HepG2 (cell line): ENCODE results near the gene C14orf93. TPM values are rescaled to one million over a fixed set of nuclear protein-coding genes. Genes with fewer than 3 reads are reported as not detected.

Source experiments
- ATF7 ChIP-seq, 2 experiments: fragments of 450-650 bp in 1 of 2; sonication (generic) in 1 of 2; formaldehyde crosslinking in 1 of 2; IDR thresholded peaks; 2 replicates each; pipeline versions ENCODE4 v1.4.0 to v1.6.1; 2016 to 2020; ENCODE audit warnings: antibody characterized with exemption in 1 of 2, mild to moderate bottlenecking in 1 of 2, missing genetic modification reagents in 1 of 2
- CEBPG ChIP-seq: IDR thresholded peaks from 2 replicates; pipeline ENCODE4 v1.6.1; 2016
- CENPT ChIP-seq: sonication (generic); formaldehyde crosslinking; IDR thresholded peaks from 2 replicates; pipeline ENCODE4 v1.8.0; 2022; ENCODE audit warnings: low read depth, mild to moderate bottlenecking, moderate library complexity, missing genetic modification reagents
- EHMT2 ChIP-seq: fragments of 200-600 bp; sonication (generic); IDR thresholded peaks from 2 replicates; pipeline ENCODE4 v1.7.0; 2017; ENCODE audit warnings: antibody characterized with exemption, low read depth, low read length, borderline replicate concordance
- FIP1L1 ChIP-seq: fragments of 200-400 bp; formaldehyde crosslinking; IDR thresholded peaks from 2 replicates; pipeline ENCODE4 v1.6.1; 2018; ENCODE audit warnings: low read depth, mild to moderate bottlenecking, low read length, moderate library complexity, borderline replicate concordance; ENCODE audit not compliant: insufficient read depth
- HOXD1 ChIP-seq: sonication (generic); formaldehyde crosslinking; IDR thresholded peaks from 2 replicates; pipeline ENCODE4 v1.5.0; 2020; ENCODE audit warnings: missing genetic modification reagents
- KAT7 ChIP-seq: IDR thresholded peaks from 2 replicates; pipeline ENCODE4 v1.6.1; 2018; ENCODE audit warnings: borderline replicate concordance, missing compliant biosample characterization
- MYPOP ChIP-seq: sonication (generic); formaldehyde crosslinking; IDR thresholded peaks from 2 replicates; pipeline ENCODE4 v1.8.1; 2023; ENCODE audit warnings: mild to moderate bottlenecking, moderate library complexity, missing genetic modification reagents
- NBN ChIP-seq: fragments of 450-650 bp; conservative IDR thresholded peaks from 2 replicates; pipeline ENCODE4 v1.6.1; 2017
- NFRKB ChIP-seq: fragments of 450-650 bp; IDR thresholded peaks from 2 replicates; pipeline ENCODE4 v1.6.1; 2017
- NFYC ChIP-seq: IDR thresholded peaks from 2 replicates; pipeline ENCODE4 v1.6.1; 2016; ENCODE audit warnings: missing genetic modification reagents, missing compliant biosample characterization
- PLRG1 ChIP-seq: fragments of 450-650 bp; conservative IDR thresholded peaks from 2 replicates; pipeline ENCODE4 v1.6.1; 2016
- RCOR2 ChIP-seq: IDR thresholded peaks from 2 replicates; pipeline ENCODE4 v1.6.1; 2016; ENCODE audit warnings: missing biosample characterization, missing genetic modification reagents
- SMYD3 ChIP-seq: sonication (generic); formaldehyde crosslinking; IDR thresholded peaks from 2 replicates; pipeline ENCODE4 v1.8.1; 2023; ENCODE audit warnings: mild to moderate bottlenecking, missing genetic modification reagents
- SNRNP70 ChIP-seq: fragments of 200-400 bp; formaldehyde crosslinking; IDR thresholded peaks from 2 replicates; pipeline ENCODE4 v1.6.1; 2017; ENCODE audit warnings: mild to moderate bottlenecking, low read depth, low read length, moderate library complexity
- SP1 ChIP-seq, 2 experiments: fragments of 450-650 bp in 1 of 2; sonication (generic) in 1 of 2; formaldehyde crosslinking in 1 of 2; IDR thresholded peaks; 2 replicates each; pipeline versions ENCODE4 v1.4.0 to v1.6.1; 2016 to 2020; ENCODE audit warnings: missing genetic modification reagents in 1 of 2
- ZFX ChIP-seq: sonication (generic); formaldehyde crosslinking; IDR thresholded peaks from 2 replicates; pipeline ENCODE4 v1.4.0; 2020; ENCODE audit warnings: mild to moderate bottlenecking, low read depth, missing genetic modification reagents, moderate library complexity
- ZNF124 ChIP-seq: sonication (generic); formaldehyde crosslinking; IDR thresholded peaks from 2 replicates; pipeline ENCODE4 v1.4.0; 2020; ENCODE audit warnings: missing genetic modification reagents
- ZNF18 ChIP-seq: sonication (generic); formaldehyde crosslinking; IDR thresholded peaks from 2 replicates; pipeline ENCODE4 v1.8.0; 2022; ENCODE audit warnings: mild to moderate bottlenecking, missing genetic modification reagents; ENCODE audit not compliant: insufficient replicate concordance
- ZNF343 ChIP-seq: sonication (generic); formaldehyde crosslinking; IDR thresholded peaks from 2 replicates; pipeline ENCODE4 v1.4.0; 2020; ENCODE audit warnings: mild to moderate bottlenecking, missing genetic modification reagents
- ZNF350 ChIP-seq: sonication (generic); formaldehyde crosslinking; IDR thresholded peaks from 2 replicates; pipeline ENCODE4 v1.4.0; 2020; ENCODE audit warnings: mild to moderate bottlenecking, low read depth, missing genetic modification reagents, borderline replicate concordance
- ZNF354B ChIP-seq: sonication (generic); formaldehyde crosslinking; IDR thresholded peaks from 2 replicates; pipeline ENCODE4 v1.8.0; 2022; ENCODE audit warnings: mild to moderate bottlenecking, missing genetic modification reagents
- ZNF460 ChIP-seq: sonication (generic); formaldehyde crosslinking; IDR thresholded peaks from 2 replicates; pipeline ENCODE4 v1.5.1; 2020; ENCODE audit warnings: missing genetic modification reagents, mild to moderate bottlenecking, borderline replicate concordance
- ZNF468 ChIP-seq: sonication (generic); formaldehyde crosslinking; IDR thresholded peaks from 2 replicates; pipeline ENCODE4 v1.8.0; 2022; ENCODE audit warnings: mild to moderate bottlenecking, moderate library complexity, missing genetic modification reagents
- ZNF652 ChIP-seq: IDR thresholded peaks from 2 replicates; pipeline ENCODE4 v1.6.1; 2016; ENCODE audit warnings: low read depth, borderline replicate concordance
- ZNF709 ChIP-seq: sonication (generic); formaldehyde crosslinking; IDR thresholded peaks from 2 replicates; pipeline ENCODE4 v1.5.0; 2020; ENCODE audit warnings: mild to moderate bottlenecking, missing genetic modification reagents
- polyA plus RNA-seq, 8 experiments: library from polyadenylated mRNA; depleted of rRNA in 3 of 8; stranded (reverse) in 7 of 8; unstranded in 1 of 8; fragments of >200 nt; fragmentation: Illumina TruSeq in 4 of 8; extraction: Trizol in 4 of 8; gene quantifications; 2 replicates each; pipeline versions ENCODE4 v1.2.1 to v1.2.3, GENCODE V29; 2011 to 2016; ENCODE audit warnings: low read depth in 4 of 8, missing spikeins in 1 of 8, mixed read lengths in 1 of 8; ENCODE audit not compliant: insufficient read depth in 1 of 8
- total RNA-seq, 5 experiments: library from RNA; depleted of rRNA; stranded (reverse); fragments of >200 nt; fragmentation: Illumina TruSeq; extraction: Trizol; gene quantifications; 2 replicates each; pipeline ENCODE4 v1.2.3, GENCODE V29; 2016; ENCODE audit warnings: low read depth in 1 of 5
- TF ChIP-seq, protein P1 (sequence below): sonication (generic); formaldehyde crosslinking; IDR thresholded peaks from 2 replicates; pipeline ENCODE4 v1.4.0; 2020; ENCODE audit warnings: mild to moderate bottlenecking, low read depth, missing genetic modification reagents
- TF ChIP-seq, protein P2 (sequence below): sonication (generic); formaldehyde crosslinking; IDR thresholded peaks from 2 replicates; pipeline ENCODE4 v1.4.0; 2020; ENCODE audit warnings: mild to moderate bottlenecking, missing genetic modification reagents

Gene C14orf93
- total and polyA plus RNA-seq, 2 of the 13 experiments (the other 11 are each of a cell fraction or from before 2014, with no cell fraction given) = 11.4 to 22.5 TPM

DNA sequence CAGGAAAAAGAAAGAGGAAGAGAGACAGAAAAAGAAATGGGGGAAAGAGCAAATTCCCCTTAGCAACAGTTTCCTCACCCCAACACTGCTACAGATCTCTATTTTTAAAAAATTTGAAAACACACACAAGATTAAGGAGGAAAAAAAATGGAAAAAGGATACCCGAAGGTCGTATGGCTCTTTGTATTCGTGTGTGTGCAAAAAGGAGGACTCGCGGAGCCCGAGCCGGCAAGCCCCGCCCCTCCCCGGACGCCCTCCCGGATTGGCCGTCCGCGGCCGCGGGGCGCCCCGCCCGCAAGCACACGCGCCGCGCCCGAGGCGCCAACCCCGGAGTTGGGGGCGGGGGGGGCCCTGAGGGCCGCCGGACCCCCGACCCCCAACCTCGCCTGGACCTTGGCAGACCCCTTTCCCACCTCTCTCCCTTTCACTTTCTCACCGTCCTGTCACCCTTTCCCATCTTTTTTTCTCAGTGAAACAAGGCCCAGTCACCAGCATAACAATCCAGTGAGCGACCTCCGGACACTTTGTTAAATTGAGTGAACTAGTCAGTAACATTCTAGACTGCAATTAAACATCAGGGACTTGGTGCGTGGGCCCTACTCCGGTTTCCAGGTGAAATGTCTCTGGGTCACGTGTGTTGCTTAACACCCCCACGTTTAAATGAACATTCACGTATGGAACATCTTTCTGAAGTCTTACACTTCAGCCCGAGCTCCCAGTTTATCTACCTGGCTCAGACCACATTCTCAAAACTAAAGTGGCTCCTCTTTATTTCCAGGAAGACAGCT is at the start of gene C14orf93 (continued):
- no peak for TF ChIP-seq FIP1L1
- TF ChIP-seq ATF7 (IDR thresholded peaks at IDR 0.05) = no peak
- TF ChIP-seq ATF7 (CRISPR knock-in tag; IDR thresholded peaks at IDR 0.05) = no peak
- TF ChIP-seq SMYD3 = peak; percentile 81; the same call in 1 of the 2 replicates
- TF ChIP-seq HOXD1 = no peak; the same call in 1 of the 2 replicates
- peak; percentile 81 for TF ChIP-seq ZFX (CRISPR knock-in tag)
- no peak for TF ChIP-seq SP1 (IDR thresholded peaks at IDR 0.05)
- TF ChIP-seq SP1 (CRISPR knock-in tag; IDR thresholded peaks at IDR 0.05) = peak; percentile 72; the same call in 1 of the 2 replicates
- TF ChIP-seq ZNF468 (CRISPR knock-in tag) = no peak
- peak; percentile 91 for TF ChIP-seq KAT7
- TF ChIP-seq NFYC (CRISPR knock-in tag) = peak; percentile 53
- TF ChIP-seq ZNF652 = no peak
- no peak for TF ChIP-seq ZNF350 (CRISPR knock-in tag)
- no peak for TF ChIP-seq NBN
- TF ChIP-seq ZNF343 = no peak
- TF ChIP-seq SNRNP70 = no peak
- TF ChIP-seq, protein P1, sequence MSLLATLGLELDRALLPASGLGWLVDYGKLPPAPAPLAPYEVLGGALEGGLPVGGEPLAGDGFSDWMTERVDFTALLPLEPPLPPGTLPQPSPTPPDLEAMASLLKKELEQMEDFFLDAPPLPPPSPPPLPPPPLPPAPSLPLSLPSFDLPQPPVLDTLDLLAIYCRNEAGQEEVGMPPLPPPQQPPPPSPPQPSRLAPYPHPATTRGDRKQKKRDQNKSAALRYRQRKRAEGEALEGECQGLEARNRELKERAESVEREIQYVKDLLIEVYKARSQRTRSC (CRISPR knock-in tag) = no peak
- no peak; the same call in 1 of the 2 replicates for TF ChIP-seq RCOR2 (CRISPR knock-in tag)
- no peak; the same call in 1 of the 2 replicates for TF ChIP-seq ZNF124 (CRISPR knock-in tag)
- no peak; the same call in 1 of the 2 replicates for TF ChIP-seq ZNF354B (CRISPR knock-in tag)
- TF ChIP-seq MYPOP (CRISPR knock-in tag) = peak; percentile 54; the same call in 1 of the 2 replicates
- no peak for TF ChIP-seq ZNF460
- peak; percentile 69 for TF ChIP-seq ZNF18 (CRISPR knock-in tag)
- peak; percentile 64; the same call in 1 of the 2 replicates for TF ChIP-seq CENPT
- peak; percentile 60; the same call in 1 of the 2 replicates for TF ChIP-seq CEBPG (CRISPR knock-in tag)
- no peak for TF ChIP-seq NFRKB
- TF ChIP-seq EHMT2 = no peak
- TF ChIP-seq ZNF709 (CRISPR knock-in tag) = peak; percentile 69; the same call in 1 of the 2 replicates
- no peak for TF ChIP-seq PLRG1
- TF ChIP-seq, protein P2, sequence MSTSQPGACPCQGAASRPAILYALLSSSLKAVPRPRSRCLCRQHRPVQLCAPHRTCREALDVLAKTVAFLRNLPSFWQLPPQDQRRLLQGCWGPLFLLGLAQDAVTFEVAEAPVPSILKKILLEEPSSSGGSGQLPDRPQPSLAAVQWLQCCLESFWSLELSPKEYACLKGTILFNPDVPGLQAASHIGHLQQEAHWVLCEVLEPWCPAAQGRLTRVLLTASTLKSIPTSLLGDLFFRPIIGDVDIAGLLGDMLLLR (CRISPR knock-in tag) = peak; percentile 76
